HG02763 (cell line): ENCODE measurements around the gene CLDN4.
"Not testable (repeated sequence)": the region's sequence is repeated elsewhere in the genome, so short reads cannot be mapped to it uniquely, and the experiment has no call there.

Experiments
- ATAC-seq: cut with Tn5 transposase; IDR thresholded peaks from one replicate; pipeline ENCODE4 v1.9.1; 2021; ENCODE audit warnings: mild to moderate bottlenecking, moderate library complexity; ENCODE audit not compliant: unreplicated experiment

CLDN4 gene, protein sequence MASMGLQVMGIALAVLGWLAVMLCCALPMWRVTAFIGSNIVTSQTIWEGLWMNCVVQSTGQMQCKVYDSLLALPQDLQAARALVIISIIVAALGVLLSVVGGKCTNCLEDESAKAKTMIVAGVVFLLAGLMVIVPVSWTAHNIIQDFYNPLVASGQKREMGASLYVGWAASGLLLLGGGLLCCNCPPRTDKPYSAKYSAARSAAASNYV

DNA sequence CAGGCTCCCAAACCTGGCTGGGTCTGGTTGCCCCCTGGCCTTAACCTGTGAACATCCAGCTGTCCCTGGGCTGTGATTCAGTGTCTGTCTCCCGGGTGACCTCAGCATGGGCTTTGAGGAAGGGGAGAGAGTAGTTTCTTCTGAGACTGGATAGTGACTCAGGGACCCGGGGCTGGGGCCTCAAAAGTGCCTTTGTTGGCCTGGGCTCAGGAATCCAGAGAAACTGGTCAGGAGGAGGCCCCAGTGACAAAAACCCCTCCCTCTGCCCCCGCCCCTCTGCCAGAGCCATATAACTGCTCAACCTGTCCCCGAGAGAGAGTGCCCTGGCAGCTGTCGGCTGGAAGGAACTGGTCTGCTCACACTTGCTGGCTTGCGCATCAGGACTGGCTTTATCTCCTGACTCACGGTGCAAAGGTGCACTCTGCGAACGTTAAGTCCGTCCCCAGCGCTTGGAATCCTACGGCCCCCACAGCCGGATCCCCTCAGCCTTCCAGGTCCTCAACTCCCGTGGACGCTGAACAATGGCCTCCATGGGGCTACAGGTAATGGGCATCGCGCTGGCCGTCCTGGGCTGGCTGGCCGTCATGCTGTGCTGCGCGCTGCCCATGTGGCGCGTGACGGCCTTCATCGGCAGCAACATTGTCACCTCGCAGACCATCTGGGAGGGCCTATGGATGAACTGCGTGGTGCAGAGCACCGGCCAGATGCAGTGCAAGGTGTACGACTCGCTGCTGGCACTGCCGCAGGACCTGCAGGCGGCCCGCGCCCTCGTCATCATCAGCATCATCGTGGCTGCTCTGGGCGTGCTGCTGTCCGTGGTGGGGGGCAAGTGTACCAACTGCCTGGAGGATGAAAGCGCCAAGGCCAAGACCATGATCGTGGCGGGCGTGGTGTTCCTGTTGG, at the start of gene CLDN4:
CLDN4 (plus strand) TSS at position 316 of the 903 bp plus-strand sequence; CDS start at position 522, 206 bp downstream.
- no peak for ATAC-seq

DNA sequence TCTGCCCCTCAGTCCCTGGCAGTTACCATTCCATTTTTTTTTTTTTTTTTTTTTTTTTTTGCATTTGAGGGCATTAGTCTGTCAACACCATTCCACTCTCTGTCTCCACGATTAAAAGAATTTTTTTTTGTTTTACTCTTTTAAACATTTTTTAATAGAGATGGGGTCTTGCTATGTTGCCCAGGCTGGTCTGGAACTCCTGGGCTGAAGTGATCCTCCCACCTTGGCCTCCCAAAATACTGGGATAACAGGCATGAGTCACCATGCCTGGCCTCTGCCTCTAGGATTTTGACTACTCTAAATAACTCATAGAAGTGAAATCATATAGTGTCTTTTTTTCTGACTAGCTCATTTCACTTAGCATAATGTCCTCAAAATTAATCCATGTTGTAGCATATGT, 44.2 kb upstream of the CLDN4 start:
- no peak for ATAC-seq

DNA sequence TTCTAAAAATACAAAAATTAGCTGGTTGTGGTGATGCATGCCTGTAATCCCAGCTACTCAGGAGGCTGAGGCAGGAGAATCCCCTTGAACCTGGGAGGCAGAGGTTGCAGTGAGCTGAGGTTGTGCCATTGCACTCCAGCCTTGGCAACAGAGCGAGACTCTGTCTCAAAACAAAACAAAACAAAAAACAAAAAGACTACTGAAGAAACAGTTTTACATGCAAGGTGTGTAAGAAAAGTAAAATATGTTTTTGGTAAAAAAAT, 43.1 kb upstream of the CLDN4 start:
- ATAC-seq, result not testable (repeated sequence)

DNA sequence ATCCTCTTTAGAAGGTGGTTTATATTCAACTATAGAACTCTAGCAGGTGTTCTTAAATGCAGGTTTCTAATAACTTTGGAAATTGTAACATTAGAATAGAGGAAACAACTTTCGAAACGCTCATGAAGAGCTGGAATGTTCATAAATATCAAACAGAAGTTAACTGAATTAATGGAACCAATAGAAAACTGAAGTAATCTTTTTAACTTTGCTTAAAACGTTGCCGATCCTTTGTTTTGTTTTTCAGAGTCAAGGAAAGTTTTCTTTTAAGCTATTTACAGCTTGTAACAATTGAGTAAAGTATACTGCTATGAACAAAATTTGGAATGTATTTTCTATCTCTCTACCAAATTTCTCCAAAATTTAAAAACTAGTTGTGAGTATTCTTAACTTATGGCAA, 41.7 kb upstream of the CLDN4 start:
- ATAC-seq, result no peak

DNA sequence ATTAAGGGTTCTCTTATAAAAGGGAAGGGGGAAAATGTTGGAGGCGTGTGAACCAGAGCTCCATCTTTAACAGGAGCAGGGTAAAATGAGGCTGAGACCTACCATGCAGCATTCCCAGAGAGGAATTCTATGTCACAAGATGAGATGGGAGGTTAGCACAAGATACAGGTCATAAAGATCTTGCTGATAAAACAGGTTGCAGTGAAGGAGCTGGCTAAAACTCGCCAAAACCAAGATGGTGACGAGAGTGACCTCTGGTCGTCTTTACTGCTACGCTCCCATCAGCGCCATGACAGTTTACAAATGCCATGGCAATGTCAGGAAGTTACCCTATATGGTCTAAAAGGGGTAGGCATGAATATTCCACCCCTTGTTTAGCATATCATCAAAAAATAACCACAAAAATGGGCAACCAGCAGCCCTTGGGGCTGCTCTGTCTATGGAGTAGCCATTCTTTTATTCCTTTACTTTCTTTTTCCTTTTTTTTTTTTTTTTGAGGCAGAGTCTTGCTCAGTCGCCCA, 39.6 kb upstream of the CLDN4 start:
- not testable (repeated sequence) for ATAC-seq

DNA sequence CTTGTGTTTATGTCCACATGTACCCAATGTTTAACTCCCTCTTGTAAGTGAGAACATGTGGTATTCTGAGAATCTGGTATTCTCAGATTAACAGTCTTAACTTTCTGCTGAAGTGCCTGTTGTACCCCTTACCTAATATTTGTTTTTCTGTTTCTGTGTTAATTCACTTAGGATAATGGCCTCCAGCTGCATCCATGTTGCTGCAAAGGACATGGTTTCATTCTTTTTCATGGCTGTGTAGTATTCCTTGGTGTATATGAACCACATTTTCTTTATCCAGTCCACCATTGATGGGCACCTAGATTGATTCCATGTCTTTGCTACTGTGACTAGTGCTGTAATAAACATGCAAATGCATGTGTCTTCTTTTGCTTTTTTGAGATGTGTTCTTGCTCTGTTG, 35.6 kb upstream of the CLDN4 start:
- not testable (repeated sequence) for ATAC-seq

DNA sequence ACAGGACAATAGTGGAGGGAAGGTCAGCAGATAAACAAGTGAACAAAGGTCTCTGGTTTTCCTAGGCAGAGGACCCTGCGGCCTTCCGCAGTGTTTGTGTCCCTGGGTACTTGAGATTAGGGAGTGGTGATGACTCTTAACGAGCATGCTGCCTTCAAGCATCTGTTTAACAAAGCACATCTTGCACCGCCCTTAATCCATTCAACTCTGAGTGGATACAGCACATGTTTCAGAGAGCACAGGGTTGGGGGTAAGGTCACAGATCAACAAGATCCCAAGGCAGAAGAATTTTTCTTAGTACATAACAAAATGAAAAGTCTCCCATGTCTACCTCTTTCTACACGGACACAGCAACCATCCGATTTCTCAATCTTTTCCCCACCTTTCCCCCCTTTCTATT, 34.1 kb upstream of the CLDN4 start:
- not testable (repeated sequence) for ATAC-seq

DNA sequence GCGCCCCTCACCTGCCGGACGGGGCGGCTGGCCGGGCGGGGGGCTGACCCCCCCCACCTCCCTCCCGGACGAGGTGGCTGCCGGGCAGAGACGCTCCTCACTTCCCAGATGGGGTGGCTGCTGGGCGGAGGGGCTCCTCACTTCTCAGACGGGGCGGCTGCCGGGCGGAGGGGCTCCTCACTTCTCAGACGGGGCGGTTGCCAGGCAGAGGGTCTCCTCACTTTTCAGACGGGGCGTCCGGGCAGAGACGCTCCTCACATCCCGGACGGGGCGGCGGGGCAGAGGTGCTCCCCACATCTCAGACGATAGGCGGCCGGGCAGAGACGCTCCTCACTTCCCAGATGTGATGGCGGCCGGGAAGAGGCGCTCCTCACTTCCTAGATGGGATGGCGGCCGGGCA, 33.6 kb upstream of the CLDN4 start:
- ATAC-seq, result not testable (repeated sequence)

DNA sequence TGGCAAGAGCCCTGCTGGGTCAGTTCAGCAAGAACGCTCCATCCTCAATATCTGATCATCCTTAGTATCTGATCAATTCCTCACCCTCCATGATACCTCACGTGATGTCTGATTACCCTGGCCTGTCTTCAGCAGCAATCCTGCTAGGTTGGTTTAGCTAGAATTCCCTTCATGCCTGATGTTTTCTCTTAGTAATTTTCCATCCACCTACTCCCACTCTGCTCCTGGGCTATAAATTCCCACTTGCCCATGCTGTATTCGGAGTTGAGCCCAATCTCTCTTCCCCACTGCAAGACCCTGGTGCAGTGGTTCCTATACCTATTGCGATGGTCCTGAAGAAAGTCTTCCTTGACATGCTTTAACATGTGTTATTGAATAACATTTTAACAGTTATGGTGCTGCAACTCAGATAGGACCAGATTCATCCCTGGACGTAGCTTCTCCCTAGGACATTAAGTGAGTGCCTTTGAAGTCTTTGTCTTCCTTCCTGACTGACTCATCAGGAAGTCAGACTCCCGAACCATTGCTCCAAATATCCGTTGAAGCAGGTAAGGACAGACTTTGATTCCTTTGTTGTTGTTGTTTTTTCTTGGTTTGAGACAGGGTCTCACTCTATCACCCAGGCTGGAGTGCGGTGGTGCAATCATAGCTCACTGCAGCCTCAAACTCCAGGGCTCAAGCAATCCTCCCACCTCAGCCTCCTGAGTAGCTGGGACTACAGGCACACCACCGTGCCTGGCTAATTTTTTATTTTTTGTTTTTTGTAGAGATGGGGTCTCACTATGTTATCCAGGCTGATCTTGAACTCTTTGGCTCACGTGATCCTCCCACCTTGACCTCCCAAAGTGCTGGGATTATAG, 31.3 kb upstream of the CLDN4 start:
- ATAC-seq, result no peak

DNA sequence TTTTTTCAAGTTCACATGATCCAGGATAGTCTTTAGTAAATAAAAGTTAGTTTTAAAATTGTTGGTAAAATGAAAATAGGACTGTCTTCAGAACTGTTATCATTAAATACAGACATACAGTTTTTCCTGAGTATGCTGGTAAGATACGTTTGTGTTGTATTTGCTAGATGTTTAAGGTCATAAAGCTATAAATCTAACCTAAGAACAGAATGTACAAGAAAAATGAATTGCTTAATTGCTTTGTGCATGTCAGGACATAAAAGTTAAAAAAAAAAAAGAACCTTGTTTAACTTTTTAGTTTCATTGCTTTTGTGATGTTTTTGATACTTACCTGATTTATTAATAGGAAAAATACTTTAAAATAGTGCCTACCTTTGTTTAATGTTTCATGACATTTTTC, 29.2 kb upstream of the CLDN4 start:
- ATAC-seq, result no peak

DNA sequence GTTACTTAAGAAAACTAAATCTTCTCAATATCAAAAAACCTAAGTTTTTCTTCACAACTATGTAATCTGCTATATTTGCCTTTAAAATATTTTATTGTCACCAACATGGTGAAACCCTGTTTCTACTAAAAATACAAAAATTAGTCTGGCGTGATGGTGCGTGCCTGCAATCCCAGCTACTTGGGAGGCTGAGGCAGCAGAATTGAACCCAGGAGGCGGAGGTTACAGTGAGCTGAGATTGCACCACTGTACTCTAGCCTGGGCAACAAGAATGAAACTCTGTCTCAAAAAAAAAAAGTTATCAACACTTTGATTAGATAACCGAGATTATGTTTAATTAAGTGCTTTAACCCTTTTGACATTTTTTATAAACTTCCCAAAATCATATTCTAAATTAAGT, 28.3 kb upstream of the CLDN4 start:
- no peak for ATAC-seq

DNA sequence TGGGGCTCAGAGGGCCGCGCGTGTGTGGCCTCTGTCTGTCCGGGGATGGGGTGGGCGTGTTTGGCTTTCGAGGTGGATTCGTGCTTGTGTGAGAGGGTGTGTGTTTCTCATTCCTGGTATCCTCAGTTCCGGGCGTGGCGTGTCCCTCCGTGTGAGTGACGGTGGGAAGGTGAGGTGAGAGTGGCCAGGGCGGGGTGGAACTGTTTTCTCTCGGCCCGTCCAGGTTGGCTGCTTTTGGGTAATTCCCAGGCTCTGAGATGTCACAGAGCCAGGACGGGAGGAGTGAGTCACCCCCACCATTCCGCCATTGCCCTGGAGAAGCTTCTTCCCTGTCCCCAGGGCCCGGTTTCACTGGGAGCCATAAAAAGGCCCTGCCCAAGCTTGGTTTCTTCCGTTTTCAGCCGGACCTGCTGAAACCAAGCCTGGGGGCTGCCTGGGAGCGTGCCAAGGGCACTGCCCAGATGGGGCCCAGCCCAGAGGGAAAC, 21.3 kb upstream of the CLDN4 start:
- no peak for ATAC-seq

DNA sequence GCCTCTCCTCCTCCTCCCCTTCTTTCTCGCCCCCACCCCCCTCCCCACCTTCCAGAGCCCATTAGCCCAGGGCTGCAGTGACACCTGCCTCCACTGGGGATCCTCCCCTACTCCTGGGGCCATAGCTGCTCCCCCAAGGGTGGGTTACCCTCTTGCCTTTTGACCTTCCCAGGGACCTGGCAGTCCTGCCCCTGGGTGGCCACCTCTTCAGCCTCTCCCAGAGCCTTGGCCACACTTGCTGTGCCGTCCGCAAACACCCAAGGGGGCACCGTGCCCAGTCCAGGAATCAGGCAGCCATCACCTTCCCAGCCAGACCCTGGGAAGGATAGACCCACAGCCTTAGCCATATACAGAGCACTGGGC, 19.8 kb upstream of the CLDN4 start:
- no peak for ATAC-seq

DNA sequence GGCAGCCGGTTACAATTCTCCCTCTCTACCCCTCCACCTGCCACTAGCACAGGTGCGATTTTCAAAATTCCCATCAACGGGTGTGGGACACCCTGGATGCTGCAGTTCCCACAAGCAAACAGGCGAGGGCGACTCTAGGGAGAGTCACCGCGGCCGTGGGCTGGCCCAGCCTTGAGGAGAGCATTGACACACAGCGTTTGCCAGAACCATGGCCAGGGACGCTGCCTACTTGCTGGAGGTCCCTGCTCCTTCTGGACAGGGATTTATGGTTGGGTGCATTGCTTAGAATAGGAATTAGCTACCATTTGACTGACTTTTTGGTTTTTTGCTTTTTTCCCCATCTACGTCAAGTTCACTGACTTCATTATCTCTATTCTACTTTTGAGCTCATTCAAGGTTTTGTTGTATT, 19.0 kb upstream of the CLDN4 start:
- ATAC-seq, result no peak

DNA sequence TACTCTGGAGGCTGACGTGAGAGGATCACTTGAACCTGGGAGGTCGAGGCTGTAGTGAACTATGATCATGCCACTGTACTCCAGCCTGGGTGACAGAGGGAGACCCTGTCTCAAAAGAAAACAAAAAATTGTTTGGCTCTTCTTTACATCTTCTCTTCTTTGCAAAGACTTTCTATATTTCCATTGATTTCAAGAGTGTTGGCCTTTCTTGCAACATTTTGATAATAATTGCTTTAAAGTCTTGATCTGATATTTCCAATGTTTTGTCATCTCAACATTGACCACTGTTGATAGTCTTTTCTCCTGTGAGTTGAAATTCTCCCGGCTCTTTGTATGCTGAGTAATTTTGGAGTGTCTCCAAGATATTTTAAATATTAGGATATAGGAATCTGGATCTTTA, 17.8 kb upstream of the CLDN4 start:
- no peak for ATAC-seq

DNA sequence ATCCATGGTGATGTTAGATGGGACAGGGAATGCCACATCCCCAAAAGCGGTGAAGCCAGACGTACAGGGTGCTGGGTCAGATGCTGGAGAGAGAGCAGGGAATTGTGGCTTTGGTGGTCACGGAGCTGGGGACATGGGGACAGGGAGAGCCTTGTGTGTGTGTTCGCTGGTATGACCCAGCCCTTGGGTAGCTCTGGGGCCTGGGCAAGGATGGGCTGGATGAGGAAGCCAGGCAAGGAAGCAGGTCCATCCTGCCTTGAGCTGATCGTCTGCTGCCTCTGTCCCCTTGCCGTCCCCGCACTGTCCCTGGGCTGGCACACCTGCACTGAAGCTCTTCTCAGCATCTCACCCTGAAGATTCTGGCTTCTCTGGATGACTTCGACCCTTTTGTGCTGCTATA, 15.4 kb upstream of the CLDN4 start:
- no peak for ATAC-seq

DNA sequence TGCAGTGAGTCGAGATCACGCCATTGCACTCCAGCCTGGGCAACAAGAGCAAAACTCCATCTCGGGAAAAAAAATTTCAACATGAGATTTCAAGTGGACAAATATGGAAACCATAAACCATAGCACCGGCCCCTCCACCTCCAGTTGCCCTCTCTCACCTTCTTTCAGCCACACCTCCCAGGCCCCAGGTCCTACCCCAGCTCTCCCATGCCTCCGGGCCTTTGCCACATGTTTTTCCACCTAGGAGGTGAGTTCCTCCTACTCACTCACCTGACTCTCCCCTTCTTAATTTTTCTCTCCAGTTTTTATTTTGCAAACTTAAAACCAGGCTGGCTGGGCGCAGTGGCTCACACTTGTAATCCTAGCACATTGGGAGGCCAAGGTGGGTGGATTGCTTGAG, 13.7 kb upstream of the CLDN4 start:
- no peak for ATAC-seq

DNA sequence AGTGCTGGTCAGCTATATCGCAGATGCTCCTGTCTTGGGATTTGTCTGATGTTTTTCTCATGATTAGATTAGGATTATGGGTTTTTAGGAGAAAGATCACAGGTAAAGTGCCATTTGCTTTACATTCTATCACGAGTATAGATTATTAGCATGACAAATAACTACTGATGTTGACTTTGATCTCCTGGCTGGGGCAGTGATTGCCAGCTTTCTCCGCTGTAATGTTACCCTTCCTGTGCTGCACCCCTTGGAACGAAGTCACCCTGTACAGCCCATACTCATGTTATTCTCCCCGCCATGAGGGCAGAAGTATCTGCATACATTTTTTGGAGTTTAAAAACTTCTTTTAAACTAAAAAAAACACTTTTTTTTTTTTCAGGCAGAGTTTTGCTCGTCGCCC, 10.8 kb upstream of the CLDN4 start:
- no peak for ATAC-seq

DNA sequence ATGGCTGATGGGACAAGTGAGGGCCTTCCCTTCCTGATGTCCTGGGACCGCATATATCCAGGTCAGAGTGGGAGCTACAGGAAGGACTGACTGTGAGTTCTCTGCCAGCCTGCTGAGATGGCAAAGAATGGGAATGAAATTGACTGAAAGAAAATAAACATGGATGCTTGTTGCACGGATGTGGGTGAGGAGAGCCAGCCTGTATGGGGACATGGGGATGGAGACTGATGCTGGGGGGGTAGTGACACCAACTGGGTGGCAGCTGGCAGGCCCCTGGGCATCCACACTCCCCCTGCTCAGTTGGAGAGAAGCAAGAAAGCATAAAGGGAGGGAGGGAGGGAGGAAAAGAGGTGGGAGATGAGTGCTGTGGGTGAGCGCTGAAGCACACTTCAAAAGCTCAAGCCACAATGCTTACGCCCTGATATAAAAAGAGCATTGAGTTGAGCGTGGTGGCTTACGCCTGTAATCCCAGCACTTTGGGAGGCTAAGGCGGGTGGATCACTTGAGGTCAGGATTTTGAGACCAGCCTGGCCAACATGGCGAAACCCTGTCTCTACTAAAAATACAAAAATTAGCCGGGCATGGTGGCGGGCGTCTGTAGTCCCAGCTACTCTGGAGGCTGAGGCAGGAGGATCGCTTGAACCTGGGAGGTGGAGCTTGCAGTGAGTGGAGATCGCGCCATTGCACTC, 9.1 kb upstream of the CLDN4 start:
- not testable (repeated sequence) for ATAC-seq

DNA sequence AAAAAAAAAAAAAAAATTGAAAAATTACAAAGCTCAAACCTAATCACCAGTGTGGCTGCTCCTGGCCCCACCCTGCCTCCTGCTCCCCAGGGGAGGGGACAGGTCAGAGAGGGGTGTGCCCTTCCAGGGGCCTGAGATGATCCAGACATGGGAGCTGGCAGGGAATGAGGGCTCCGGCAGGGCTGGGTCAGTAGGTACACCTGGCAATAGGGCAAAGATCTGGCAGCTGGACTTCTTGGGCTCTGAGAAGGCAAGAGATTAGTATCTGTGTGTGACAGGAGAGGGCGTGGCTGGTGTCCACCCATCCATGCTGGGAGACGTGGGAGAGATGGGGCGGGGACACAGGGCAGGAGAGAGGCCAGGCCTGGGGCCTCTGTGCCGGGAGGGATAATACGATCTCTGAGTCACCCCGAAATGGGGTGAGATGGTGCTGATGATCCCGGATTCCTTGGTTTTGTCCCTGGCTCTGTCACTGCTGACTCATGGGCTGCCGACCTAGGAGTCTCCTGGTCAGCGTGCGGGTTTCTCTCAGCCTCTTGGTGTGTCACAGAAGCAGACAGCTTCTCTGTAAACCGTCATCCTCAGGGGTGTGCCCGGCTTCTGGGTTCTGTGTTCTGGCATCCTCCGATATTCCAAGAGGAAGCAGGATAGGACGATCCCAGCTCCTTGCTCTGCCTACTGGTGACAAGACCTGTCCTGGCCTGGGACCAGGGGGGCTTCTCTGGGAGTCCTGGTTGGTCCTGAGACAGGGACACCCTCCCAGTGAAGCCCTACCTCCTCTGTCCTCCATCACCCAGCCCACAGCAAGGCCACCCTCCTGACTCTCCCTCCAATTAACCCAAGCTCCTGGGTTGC, 8.2 kb upstream of the CLDN4 start:
- ATAC-seq, result no peak
